ENCODE measurements around the gene HLA-DMA. TPM values are rescaled to one million over a fixed set of nuclear protein-coding genes. Genes with fewer than 3 reads are reported as not detected.

The HLA-DMA gene
- total RNA-seq, 1 experiment from 2014 or later: 2.8 TPM

GRCh38 chr6:32908897-32909296 is 44.0 kb downstream of the HLA-DMA start:
- Histone ChIP-seq H3K4me3 (ENCODE audit: low read depth in 2 of 2, low read length in 2 of 2) (no peak overlapping the region), H3K27me3 (ENCODE audit: control insufficient read depth, insufficient read depth, low read length) (peaks cover 6% of the 10 kb centered on the region; the same call in 1 of the 2 replicates), H3K9me3 (ENCODE audit: control insufficient read depth, insufficient read depth, low read depth, low read length) (no peaks in the 10 kb centered on the region), H3K27ac (ENCODE audit: low read length) (no peak overlapping the region), H3K36me3 (ENCODE audit: control insufficient read depth, insufficient read depth, low read length) (no peaks in the 10 kb centered on the region), H3K4me1 (ENCODE audit: control insufficient read depth, insufficient read depth, low read length) (no peaks in the 10 kb centered on the region)
- TF ChIP-seq CTCF (IDR thresholded peaks at IDR 0.05) (no peak), POLR2AphosphoS5 (IDR thresholded peaks at IDR 0.05; ENCODE audit: low read depth, low read length) (no peak), REST (IDR thresholded peaks at IDR 0.05; ENCODE audit: insufficient read depth in 1 of 2, low read depth in 2 of 2, low read length in 1 of 2) (no peak)
- POLR2A ChIA-PET: no interaction called here
- no peak for DNase-seq (ENCODE audit: low read depth, low spot score)
- in situ Hi-C loops (cut with HindIII; ENCODE audit: low pct_unique_long_range_greater_than_20kb, low sequenced_read_pairs): no loop called here
- BruUV-seq (replicated peaks): no TSS peak
- ATAC-seq: no peak
- CTCF ChIA-PET: no interaction called here
- intact Hi-C loops (cut with micrococcal nuclease; ENCODE audit: unreplicated experiment): no loop called here

- ATAC-seq (no peak), DNase-seq (ENCODE audit: low read depth, low spot score) (no peak)
- Histone ChIP-seq H3K36me3 (ENCODE audit: control insufficient read depth, insufficient read depth, low read length) (no peaks in the 10 kb centered on the region), H3K4me1 (ENCODE audit: control insufficient read depth, insufficient read depth, low read length) (no peaks in the 10 kb centered on the region), H3K27me3 (ENCODE audit: control insufficient read depth, insufficient read depth, low read length) (peaks cover 4% of the 10 kb centered on the region; the same call in 1 of the 2 replicates), H3K9me3 (ENCODE audit: control insufficient read depth, insufficient read depth, low read depth, low read length) (no peaks in the 10 kb centered on the region), H3K27ac (ENCODE audit: low read length) (no peak overlapping the region), H3K4me3 (ENCODE audit: low read depth in 2 of 2, low read length in 2 of 2) (no peak overlapping the region)
- BruUV-seq (replicated peaks): no TSS peak
- no peak for TF ChIP-seq CTCF (IDR thresholded peaks at IDR 0.05)
- TF ChIP-seq POLR2AphosphoS5 (IDR thresholded peaks at IDR 0.05; ENCODE audit: low read depth, low read length): no peak
- no peak for TF ChIP-seq REST (IDR thresholded peaks at IDR 0.05; ENCODE audit: insufficient read depth in 1 of 2, low read depth in 2 of 2, low read length in 1 of 2)
- TF ChIP-seq SIN3A (IDR thresholded peaks at IDR 0.05; ENCODE audit: borderline replicate concordance, insufficient read depth, low read depth, low read length): no peak
- no peak for TF ChIP-seq TCF7L2 (IDR thresholded peaks at IDR 0.05; ENCODE audit: low read depth, low read length)
- CTCF ChIA-PET: no interaction called here
- POLR2A ChIA-PET: no interaction called here
- intact Hi-C loops (cut with micrococcal nuclease; ENCODE audit: unreplicated experiment): no loop called here
- in situ Hi-C loops (cut with HindIII; ENCODE audit: low pct_unique_long_range_greater_than_20kb, low sequenced_read_pairs): no loop called here
Measured at GRCh38 chr6:32906539-32906938, 46.4 kb downstream of the HLA-DMA start.
